WTC11 (cell line): ENCODE measurements around the gene CA11. TPM values are rescaled to one million over a fixed set of nuclear protein-coding genes. Genes with fewer than 3 reads are reported as not detected.

Experiments
- ATAC-seq: fragments of 200-7000 bp; cut with Tn5 transposase; 2 replicates; pipeline ENCODE4 v1.10.0; 2021; ENCODE audit warnings: mild to moderate bottlenecking, moderate library complexity
- CTCF ChIA-PET: fragments of 300-600 bp; sonication (Branson Sonifier 250); formaldehyde crosslinking; loops from one replicate; lab custom pipeline; 2021; ENCODE audit warnings: antibody characterized with exemption; lab: Charles Lee
- POLR2A ChIA-PET: fragments of 350-600 bp; sonication (Branson Sonifier 250); formaldehyde crosslinking; loops from one replicate; lab custom pipeline; 2021; ENCODE audit warnings: antibody characterized with exemption; lab: Charles Lee
- DNase-seq: peaks from one replicate; pipeline ENCODE4 v3.0.0; 2021; ENCODE audit warnings: low spot score
- H3K27ac Mint-ChIP-seq: 2 replicates; pipeline ENCODE4 v1.8.0; 2021; ENCODE audit warnings: mixed read lengths
- H3K27me3 Mint-ChIP-seq: 2 replicates; pipeline ENCODE4 v1.8.0; 2021; ENCODE audit warnings: low read depth, mild to moderate bottlenecking, moderate library complexity, mixed read lengths
- H3K36me3 Mint-ChIP-seq: 2 replicates; pipeline ENCODE4 v1.8.0; 2021; ENCODE audit warnings: mixed read lengths
- H3K4me1 Mint-ChIP-seq: 2 replicates; pipeline ENCODE4 v1.8.0; 2022; ENCODE audit warnings: mixed read lengths
- H3K4me3 Mint-ChIP-seq: 2 replicates; pipeline ENCODE4 v1.8.0; 2021; ENCODE audit warnings: mild to moderate bottlenecking, moderate library complexity, mixed read lengths
- H3K9me3 Mint-ChIP-seq: 2 replicates; pipeline ENCODE4 v1.8.0; 2021; ENCODE audit warnings: mixed read lengths
- ARID4B ChIP-seq: sonication (generic); formaldehyde crosslinking; IDR thresholded peaks from 2 replicates; pipeline ENCODE4 v1.8.0; 2023; ENCODE audit warnings: missing genetic modification reagents, mild to moderate bottlenecking, borderline replicate concordance
- ATF1 ChIP-seq: sonication (generic); formaldehyde crosslinking; IDR thresholded peaks from 2 replicates; pipeline ENCODE4 v1.8.1; 2023; ENCODE audit warnings: mild to moderate bottlenecking, moderate library complexity, missing genetic modification reagents
- ATF3 ChIP-seq: sonication (generic); formaldehyde crosslinking; conservative IDR thresholded peaks from 2 replicates; pipeline ENCODE4 v1.8.1; 2022; ENCODE audit warnings: mild to moderate bottlenecking, missing genetic modification reagents
- ERG ChIP-seq: fragments of 250-450 bp; sonication (Bioruptor Pico); IDR thresholded peaks from 2 replicates; pipeline ENCODE4 v1.8.0; 2021; ENCODE audit warnings: mild to moderate bottlenecking
- ETV6 ChIP-seq: sonication (generic); formaldehyde crosslinking; IDR thresholded peaks from 2 replicates; pipeline ENCODE4 v1.8.1; 2022; ENCODE audit warnings: mild to moderate bottlenecking, missing genetic modification reagents
- FOXK1 ChIP-seq: sonication (generic); formaldehyde crosslinking; IDR thresholded peaks from 2 replicates; pipeline ENCODE4 v1.8.0; 2022; ENCODE audit warnings: mild to moderate bottlenecking, moderate library complexity, missing genetic modification reagents
- FOXP1 ChIP-seq: sonication (generic); formaldehyde crosslinking; IDR thresholded peaks from 2 replicates; pipeline ENCODE4 v1.8.0; 2022; ENCODE audit warnings: missing genetic modification reagents, mild to moderate bottlenecking, moderate library complexity, borderline replicate concordance
- GABPB1 ChIP-seq: sonication (generic); formaldehyde crosslinking; IDR thresholded peaks from 2 replicates; pipeline ENCODE4 v1.8.1; 2023; ENCODE audit warnings: mild to moderate bottlenecking, missing genetic modification reagents
- KAT7 ChIP-seq: sonication (generic); formaldehyde crosslinking; IDR thresholded peaks from 2 replicates; pipeline ENCODE4 v1.8.1; 2023; ENCODE audit warnings: missing genetic modification reagents, mild to moderate bottlenecking, borderline replicate concordance
- MAX ChIP-seq: sonication (generic); formaldehyde crosslinking; IDR thresholded peaks from 2 replicates; pipeline ENCODE4 v1.8.0; 2022; ENCODE audit warnings: mild to moderate bottlenecking, missing genetic modification reagents
- NFE2L1 ChIP-seq: sonication (generic); formaldehyde crosslinking; IDR thresholded peaks from 2 replicates; pipeline ENCODE4 v1.8.1; 2023; ENCODE audit warnings: missing genetic modification reagents
- NR3C1 ChIP-seq: sonication (generic); formaldehyde crosslinking; conservative IDR thresholded peaks from 2 replicates; pipeline ENCODE4 v1.8.1; 2023; ENCODE audit warnings: low read depth, mild to moderate bottlenecking, missing genetic modification reagents
- PRDM15 ChIP-seq: sonication (generic); formaldehyde crosslinking; IDR thresholded peaks from 2 replicates; pipeline ENCODE4 v1.8.0; 2022; ENCODE audit warnings: missing genetic modification reagents
- SP1 ChIP-seq: sonication (generic); formaldehyde crosslinking; conservative IDR thresholded peaks from 2 replicates; pipeline ENCODE4 v1.8.1; 2022; ENCODE audit warnings: missing genetic modification reagents
- ZNF121 ChIP-seq: sonication (generic); formaldehyde crosslinking; IDR thresholded peaks from 2 replicates; pipeline ENCODE4 v1.8.0; 2023; ENCODE audit warnings: missing genetic modification reagents
- ZNF263 ChIP-seq: sonication (generic); formaldehyde crosslinking; IDR thresholded peaks from 2 replicates; pipeline ENCODE4 v1.8.1; 2022; ENCODE audit warnings: low read depth, mild to moderate bottlenecking, moderate library complexity, missing genetic modification reagents
- ZNF396 ChIP-seq: fragments of 250-450 bp; sonication (Bioruptor Pico); IDR thresholded peaks from 2 replicates; pipeline ENCODE4 v1.8.0; 2021; ENCODE audit warnings: mild to moderate bottlenecking, moderate library complexity, borderline replicate concordance
- ZNF532 ChIP-seq: fragments of 250-450 bp; sonication (Bioruptor Pico); IDR thresholded peaks from 2 replicates; pipeline ENCODE4 v1.9.0; 2021; ENCODE audit warnings: mild to moderate bottlenecking, borderline replicate concordance
- ZNF671 ChIP-seq: fragments of 250-450 bp; sonication (Bioruptor Pico); IDR thresholded peaks from 2 replicates; pipeline ENCODE4 v1.8.0; 2021; ENCODE audit warnings: mild to moderate bottlenecking
- total RNA-seq: library from RNA; stranded (reverse); gene quantifications from 3 replicates; pipeline ENCODE4 v1.2.3, GENCODE V29; 2021

The CA11 gene
- total RNA-seq, 1 experiment from 2014 or later: 41.4 TPM

- Mint-ChIP-seq H3K9me3 (no peaks in the 10 kb centered on the region), H3K27ac (peak overlapping the region; percentile 84), H3K36me3 (peaks cover 3% of the 10 kb centered on the region; the same call in 1 of the 2 replicates), H3K4me1 (peaks cover 9% of the 10 kb centered on the region), H3K27me3 (peaks cover 2% of the 10 kb centered on the region), H3K4me3 (peak overlapping the region; percentile 85)
- DNase-seq (peak; percentile 41), ATAC-seq (no peak; the same call in none of the 2 replicates)
- ChIA-PET POLR2A (interaction anchor here (0.7 to 2.7 kb wide), 12 partner anchors 11 to 165 kb away, joined by 3 to 20 read pairs (median 5); partner anchors contain the start of genes BCAT2, FAM83E, FUT2 and SPHK2), CTCF (interaction anchor here (0.7 to 2.4 kb wide), 39 partner anchors 9 to 580 kb away, joined by 3 to 41 read pairs (median 5); partner anchors contain the start of genes BCAT2, DBP, FUT2 and GYS1)
- no peak for TF ChIP-seq NR3C1 (CRISPR knock-in tag)
- TF ChIP-seq ARID4B (CRISPR knock-in tag): no peak
- no peak for TF ChIP-seq FOXP1
- no peak for TF ChIP-seq MAX (CRISPR knock-in tag)
- peak; percentile 66; the same call in 1 of the 2 replicates for TF ChIP-seq ZNF263 (CRISPR knock-in tag)
- TF ChIP-seq PRDM15: peak; percentile 91
- 0 out of 2 replicates have a peak, but pooled peaks have one; percentile 19 for TF ChIP-seq NFE2L1
Measured at GRCh38 chr19:48645620-48646000, 377 bp downstream of the CA11 start.

GRCh38 chr19:48644839-48645619, 958 bp downstream of the CA11 start:
- DNase-seq: peak; percentile 80
- Mint-ChIP-seq H3K36me3 (peaks cover 3% of the 10 kb centered on the region; the same call in 1 of the 2 replicates), H3K27ac (peak overlapping the region; percentile 82; the same call in 1 of the 2 replicates), H3K9me3 (no peaks in the 10 kb centered on the region), H3K4me3 (peak overlapping the region; percentile 85), H3K4me1 (peaks cover 11% of the 10 kb centered on the region), H3K27me3 (peaks cover 3% of the 10 kb centered on the region)
- ATAC-seq: peak; percentile 58
- CTCF ChIA-PET: interaction anchor here (0.6 to 2.4 kb wide), 38 partner anchors 8 to 348 kb away, joined by 3 to 41 read pairs (median 6); partner anchors contain the start of genes BCAT2, DBP, FUT2 and GYS1
- POLR2A ChIA-PET: interaction anchor here (0.6 to 2.7 kb wide), 12 partner anchors 11 to 165 kb away, joined by 3 to 20 read pairs (median 6); partner anchors contain the start of genes BCAT2, FAM83E, FUT2 and SPHK2
- TF ChIP-seq ATF3 (CRISPR knock-in tag) (no peak), ETV6 (CRISPR knock-in tag) (no peak), FOXK1 (no peak), ZNF532 (CRISPR knock-in tag) (no peak), ZNF121 (no peak), ZNF671 (no peak), ZNF396 (no peak), KAT7 (0 out of 2 replicates have a peak, but pooled peaks have one; percentile 51), SP1 (0 out of 2 replicates have a peak, but pooled peaks have one; percentile 16), ERG (CRISPR knock-in tag) (no peak), GABPB1 (CRISPR knock-in tag) (no peak), ATF1 (no peak)
